Measurements from ENCODE around the gene PSME1.
A peak's percentile ranks its signal among the peaks of the same experiment; 100 is the strongest.

Gene PSME1

DNA sequence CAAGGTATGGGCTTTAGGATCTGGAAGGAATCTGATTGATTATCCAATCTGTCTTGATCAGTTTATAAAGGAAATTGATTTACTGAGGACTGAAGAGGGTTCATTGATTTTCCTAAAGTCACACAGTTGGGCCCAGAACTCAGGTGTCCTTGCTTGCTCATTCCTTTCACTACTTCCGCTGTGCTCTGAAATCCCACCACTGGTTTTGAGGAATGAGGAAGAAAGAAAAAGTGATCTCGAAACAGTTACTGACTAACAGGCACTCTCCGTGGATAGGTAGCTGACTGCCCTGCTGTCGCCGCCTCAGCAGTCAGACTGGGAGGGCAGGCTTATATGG is 5.6 kb upstream of the PSME1 start, which contains the start of gene FITM1:
Gene FITM1 (plus strand): TSS at position 280 of the 337 bp plus-strand sequence. CDS start 905 bp downstream, outside the sequence.
- no peak for DNase-seq (ENCODE audit: low spot score)

DNA sequence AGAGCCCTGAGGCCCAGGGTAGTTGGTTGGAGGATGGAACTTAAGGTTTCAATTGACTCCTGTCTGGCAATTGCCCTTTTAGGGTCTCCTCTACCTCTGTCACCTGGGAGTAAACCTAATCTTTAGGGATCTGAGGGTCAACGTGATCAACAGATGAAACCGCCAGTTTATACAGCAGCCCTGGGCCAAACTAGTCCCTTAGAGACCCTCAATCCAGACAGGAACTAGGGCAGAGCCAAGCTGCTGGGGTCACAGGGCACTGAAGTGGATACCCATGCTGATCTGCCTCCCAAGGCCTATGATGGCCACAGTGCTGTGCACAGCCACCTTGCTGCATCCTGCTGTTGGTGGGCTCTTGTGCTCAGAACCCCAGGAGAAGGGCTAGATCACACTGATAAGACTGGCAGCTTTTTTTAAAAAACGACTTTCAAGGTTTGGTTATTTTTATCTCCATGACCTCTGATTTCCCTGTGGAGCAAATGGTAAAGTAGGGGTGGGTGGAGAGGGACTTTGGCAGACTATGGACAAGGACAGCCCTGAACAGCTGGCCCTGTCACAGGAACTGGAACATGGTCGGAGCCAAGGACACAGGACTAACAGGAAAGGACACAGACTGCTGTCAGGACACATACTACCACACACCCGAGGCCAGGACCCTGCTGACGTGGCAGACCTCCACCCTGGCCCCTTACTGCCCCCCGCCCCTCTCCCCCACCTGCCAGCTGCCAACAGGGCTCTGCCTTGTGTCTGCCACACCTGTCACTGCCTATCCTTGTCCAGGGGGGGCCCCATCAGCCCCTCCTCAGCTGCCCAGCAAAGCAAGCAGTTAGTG is 5.1 kb upstream of the PSME1 start:
- DNase-seq (ENCODE audit: low spot score): no peak

DNA sequence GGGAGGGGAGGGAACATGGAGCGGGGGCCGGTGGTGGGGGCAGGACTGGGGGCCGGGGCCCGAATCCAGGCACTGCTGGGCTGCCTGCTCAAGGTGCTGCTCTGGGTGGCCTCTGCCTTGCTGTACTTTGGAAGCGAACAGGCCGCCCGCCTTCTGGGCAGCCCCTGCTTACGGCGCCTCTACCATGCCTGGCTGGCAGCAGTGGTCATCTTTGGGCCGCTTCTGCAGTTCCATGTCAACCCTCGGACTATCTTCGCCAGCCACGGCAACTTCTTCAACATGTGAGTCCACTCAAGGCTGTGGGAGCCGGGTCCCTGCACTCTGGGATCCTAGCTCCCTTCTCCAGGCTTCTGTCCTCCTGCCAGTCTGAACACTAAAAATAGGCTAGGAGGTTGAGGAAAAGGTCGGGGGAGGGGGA is 4.4 kb upstream of the PSME1 start:
- no peak for DNase-seq (ENCODE audit: low spot score)

DNA sequence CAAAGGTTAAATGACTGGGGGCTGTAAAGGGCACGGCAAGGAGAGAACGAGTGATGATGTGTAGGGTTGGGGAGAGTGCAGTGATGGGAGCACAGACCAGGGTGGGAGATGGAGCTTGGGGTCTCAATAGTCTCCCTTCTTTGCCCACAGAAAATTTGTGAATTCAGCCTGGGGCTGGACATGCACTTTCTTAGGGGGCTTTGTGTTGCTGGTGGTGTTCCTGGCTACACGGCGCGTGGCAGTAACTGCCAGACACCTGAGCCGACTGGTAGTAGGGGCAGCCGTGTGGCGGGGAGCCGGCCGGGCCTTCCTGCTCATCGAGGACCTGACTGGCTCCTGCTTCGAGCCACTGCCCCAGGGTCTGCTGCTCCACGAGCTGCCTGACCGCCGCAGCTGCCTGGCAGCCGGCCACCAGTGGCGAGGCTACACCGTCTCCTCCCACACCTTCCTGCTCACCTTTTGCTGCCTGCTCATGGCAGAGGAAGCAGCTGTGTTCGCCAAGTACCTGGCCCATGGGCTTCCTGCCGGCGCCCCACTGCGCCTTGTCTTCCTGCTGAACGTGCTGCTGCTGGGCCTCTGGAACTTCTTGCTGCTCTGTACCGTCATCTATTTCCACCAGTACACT is 3.8 kb upstream of the PSME1 start:
- DNase-seq (ENCODE audit: low spot score): no peak

DNA sequence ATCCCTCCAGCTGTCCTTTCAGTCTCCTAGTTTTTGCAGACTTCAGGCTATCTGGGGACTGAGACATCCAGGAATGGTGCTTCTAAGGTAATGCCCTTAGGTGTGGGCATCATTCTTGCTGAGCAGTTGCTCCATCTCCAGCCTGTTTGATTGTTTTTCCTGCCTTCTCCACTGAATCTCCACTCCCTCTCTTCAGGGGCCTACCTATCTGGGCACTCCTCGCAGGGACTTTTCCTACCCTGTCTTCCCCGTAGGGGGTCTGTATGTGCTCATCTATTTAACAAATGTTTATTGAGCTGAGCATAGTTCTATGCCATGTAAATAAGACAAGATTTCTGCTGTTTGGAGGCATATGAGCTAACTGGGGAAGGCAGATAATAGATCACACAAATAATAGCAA is 3.0 kb upstream of the PSME1 start:
- no peak for DNase-seq (ENCODE audit: low spot score)

DNA sequence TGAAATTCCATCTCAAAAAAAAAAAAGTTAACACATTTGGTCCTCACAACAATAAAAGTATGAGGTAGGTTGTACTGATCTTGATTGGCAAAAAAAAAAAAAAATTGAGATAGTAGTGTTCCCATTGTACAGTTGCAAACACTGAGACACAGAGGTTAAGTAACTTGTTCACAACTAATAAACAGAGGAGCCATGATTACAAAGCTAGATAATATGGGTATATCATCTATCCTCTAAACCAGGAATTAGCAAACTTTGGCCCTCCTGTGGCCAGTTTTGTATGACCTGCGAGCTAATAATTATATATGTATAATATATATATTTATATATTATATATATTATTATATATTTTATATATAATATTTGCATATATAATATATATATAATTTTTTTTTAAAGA is 2.3 kb upstream of the PSME1 start:
- peak; percentile 45 for DNase-seq (ENCODE audit: low spot score)

DNA sequence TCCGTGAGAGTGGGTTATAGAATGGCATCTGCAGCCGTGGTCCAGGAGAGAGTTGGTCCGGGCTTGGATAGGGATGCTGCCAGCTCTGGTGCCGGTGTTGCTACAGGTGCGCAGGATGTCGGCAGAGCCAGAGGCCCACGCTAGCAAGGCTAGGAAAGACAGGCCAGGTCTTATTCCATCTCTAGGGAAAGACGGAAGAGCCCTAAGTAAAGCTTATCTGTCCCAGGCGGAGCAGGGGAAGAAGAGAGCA is 485 bp upstream of the PSME1 start:
- no peak for DNase-seq (ENCODE audit: low spot score)

DNA sequence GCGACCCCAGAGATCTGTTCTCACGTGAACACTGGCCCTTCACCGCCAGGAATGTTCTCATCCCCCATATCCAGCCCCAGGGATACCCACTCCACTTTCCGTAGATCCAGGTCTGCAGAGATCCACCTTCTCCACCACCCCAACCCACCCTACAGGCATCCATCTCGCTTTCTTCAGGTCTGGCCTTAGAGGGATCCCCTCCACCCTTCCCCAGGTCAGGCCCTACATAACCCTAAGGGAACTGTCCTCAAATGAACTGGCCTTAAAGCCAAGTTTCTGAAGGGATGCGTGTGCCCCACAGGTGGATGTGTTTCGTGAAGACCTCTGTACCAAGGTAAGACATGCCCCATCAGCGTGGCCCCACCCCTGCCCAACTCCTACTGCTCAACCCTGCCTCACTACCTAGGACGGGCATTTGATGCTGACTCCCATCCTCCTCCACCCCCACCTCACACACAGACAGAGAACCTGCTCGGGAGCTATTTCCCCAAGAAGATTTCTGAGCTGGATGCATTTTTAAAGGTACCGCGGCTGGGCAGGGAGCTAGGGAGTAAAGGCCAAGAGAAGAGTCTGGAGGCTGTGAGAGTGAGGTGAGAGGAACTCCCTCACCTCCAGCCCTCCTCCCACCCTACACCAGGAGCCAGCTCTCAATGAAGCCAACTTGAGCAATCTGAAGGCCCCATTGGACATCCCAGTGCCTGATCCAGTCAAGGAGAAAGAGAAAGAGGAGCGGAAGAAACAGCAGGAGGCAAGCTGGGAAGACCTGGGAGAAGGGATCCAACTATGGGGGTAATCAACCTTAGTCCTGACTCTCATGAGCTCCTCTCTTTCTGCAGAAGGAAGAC is 912 bp downstream of the PSME1 start:
- DNase-seq (ENCODE audit: low spot score): no peak

DNA sequence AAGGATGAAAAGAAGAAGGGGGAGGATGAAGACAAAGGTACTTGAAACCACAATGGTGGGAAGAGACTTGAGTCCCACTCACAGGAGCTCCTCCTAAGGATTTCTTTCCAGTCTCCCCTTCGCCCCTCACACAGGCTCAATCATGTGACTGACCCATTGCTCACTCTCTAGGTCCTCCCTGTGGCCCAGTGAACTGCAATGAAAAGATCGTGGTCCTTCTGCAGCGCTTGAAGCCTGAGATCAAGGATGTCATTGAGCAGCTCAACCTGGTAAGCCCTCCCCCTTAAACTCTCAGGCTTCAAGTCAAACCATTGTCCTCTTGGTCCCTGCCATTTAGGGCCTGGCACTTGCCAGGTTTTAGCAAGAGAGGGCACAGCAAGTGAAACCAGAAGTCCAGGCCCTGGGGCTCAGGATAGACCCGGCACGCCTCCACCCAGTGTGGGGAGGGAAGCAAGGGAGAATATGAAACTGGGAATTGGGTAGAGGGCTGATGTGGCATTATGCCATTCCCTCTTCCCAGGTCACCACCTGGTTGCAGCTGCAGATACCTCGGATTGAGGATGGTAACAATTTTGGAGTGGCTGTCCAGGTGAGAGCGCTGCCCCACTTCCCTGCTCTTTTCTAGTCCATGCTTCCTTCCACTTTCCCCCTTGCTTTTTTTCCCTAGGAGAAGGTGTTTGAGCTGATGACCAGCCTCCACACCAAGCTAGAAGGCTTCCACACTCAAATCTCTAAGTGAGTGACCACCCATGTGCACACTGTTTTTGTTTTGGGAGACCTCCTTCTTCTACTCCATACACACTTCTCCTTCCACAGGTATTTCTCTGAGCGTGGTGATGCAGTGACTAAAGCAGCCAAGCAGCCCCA is 1.8 kb downstream of the PSME1 start:
- no peak for DNase-seq (ENCODE audit: low spot score)

DNA sequence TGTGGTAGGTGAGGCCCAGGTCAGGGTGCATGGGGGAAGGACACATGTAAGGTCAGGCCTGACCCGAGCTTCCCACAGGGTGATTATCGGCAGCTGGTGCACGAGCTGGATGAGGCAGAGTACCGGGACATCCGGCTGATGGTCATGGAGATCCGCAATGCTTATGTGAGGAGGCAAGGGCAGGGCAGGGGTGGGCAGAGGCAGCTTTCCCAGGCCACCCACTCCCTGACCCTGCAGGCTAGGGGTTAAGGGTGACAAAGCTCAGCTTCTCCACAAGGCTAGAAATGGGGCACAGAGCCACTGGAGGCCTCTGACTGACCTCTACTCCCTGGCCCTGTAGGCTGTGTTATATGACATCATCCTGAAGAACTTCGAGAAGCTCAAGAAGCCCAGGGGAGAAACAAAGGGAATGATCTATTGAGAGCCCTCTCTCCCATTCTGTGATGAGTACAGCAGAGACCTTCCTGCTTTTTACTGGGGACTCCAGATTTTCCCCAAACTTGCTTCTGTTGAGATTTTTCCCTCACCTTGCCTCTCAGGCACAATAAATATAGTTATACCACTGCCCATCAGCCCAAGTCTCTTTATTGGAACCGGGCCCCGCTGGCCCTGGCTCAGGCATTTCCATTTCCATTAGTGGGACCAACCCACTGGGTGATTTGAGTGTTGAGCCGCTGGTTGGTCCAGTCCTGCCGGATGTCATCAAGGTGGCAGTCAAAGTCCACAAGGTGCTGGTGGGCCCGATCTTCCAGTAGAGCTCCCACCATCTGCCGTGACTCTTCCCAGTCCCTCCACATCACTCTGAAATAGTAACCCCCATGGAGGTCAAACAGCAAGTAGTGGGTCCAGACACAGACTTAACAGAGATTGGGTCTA is 2.6 kb downstream of the PSME1 start:
- no peak for DNase-seq (ENCODE audit: low spot score)

DNA sequence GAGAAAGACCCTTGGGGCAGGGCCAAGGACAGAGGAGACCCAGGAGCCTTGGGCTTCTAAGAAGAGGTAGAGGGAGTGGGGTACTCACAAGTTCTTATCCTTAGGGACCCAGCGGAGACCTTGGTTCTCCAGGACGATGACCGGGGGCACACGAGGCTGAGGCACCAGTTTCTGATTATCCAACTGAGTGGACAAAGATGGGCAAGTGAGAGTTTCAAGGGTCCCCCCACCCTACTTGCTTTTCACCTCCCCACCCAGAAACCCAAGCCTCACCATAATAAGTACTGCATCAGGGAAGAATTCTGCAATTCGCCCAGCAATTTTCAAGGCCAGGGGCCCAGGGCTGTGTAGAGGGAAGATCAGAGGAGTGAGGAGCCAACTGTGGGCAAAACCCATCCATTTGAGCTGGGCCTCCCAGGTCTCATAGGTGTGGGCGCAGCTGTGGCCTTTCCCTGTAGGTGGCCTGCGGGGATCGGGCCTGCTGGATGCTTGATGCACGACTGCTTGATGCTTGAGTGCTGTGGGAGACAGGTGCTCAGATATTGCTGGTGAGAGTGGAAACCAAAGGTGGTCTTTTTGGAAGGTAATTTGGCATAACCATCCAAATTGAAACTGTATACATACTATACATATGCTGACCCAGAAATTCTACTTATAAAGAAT is 3.4 kb downstream of the PSME1 start:
- peak; percentile 33 for DNase-seq (ENCODE audit: low spot score)

DNA sequence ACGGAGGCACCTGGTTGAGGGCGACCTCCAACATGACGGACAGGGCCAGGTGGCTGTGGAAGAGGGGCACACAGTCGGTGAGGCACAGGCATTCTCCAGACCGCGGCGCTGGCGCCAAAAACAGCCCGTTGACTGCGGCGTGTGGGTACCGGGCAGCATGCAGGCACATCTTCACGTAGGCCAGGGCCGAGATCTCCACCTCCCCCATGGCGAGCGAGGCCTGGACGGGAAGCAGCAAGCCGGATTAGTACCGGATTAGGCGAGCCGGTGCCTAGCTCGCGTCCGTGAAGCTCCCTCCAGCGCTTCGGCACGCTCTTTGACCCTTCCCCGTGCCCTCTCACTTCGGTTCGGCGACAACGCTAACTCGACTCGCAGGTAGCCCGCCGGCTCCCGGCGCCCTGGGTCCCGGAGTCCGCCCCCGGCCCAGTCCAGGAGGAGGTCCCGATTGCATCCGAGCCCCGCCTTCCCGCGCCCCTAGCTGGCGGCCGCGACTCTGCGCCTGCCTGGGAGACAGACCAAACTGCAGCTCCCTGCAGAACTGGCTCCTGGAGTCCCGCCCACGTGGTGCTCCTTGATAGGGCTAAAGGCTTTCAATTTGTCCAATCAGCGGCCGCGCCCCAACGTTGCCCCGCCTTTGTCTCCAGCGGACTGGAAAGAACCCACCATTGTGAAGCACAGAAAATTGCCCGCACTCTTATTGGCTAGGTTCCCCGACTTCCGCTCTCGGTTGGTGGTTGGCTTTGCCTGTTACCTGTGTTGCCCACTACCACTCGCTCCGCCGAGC is 5.3 kb downstream of the PSME1 start, which contains the start of gene EMC9:
Gene EMC9 (minus strand): TSS at position 495 of the 784 bp plus-strand sequence. CDS start 287 bp downstream, at position 208.
- DNase-seq (ENCODE audit: low spot score): peak; percentile 99

DNA sequence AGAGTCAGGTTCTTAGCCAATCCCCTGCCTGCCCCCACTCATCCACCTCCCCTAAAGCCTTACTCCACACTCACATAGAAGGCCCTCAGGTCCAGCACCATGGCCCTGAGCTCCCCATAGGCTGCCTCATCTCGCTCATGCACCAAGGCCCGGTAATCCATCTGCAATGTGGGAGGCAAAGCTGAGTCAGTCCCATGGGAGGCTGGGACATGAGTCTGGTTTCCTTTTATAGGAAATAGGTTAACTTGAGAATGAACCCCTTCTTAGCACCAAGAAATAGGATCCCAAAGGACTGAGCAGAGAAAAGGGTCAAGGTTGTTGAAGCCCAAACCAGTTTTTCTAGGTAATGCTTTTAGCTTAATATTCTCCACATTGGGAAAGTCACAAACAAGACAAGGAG is 7.5 kb downstream of the PSME1 start:
- no peak for DNase-seq (ENCODE audit: low spot score)

DNA sequence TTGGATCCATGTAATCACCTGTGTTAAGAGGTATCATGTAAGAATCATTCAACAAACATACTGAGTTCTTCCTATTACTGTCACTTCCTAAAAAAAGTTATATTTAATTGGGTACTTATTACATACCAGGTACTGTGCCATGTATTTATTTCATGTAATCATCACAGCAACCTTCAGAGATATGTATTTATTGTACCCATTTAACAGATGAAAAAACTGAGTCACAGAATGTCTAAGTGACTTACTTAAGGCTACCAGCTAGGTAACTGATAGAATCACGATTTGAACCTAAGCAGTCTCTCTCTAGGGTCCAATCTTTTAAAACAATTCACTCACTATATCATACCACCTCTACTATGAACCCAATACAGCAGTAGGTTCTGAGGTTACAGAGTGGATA is 8.5 kb downstream of the PSME1 start:
- no peak for DNase-seq (ENCODE audit: low spot score)

DNA sequence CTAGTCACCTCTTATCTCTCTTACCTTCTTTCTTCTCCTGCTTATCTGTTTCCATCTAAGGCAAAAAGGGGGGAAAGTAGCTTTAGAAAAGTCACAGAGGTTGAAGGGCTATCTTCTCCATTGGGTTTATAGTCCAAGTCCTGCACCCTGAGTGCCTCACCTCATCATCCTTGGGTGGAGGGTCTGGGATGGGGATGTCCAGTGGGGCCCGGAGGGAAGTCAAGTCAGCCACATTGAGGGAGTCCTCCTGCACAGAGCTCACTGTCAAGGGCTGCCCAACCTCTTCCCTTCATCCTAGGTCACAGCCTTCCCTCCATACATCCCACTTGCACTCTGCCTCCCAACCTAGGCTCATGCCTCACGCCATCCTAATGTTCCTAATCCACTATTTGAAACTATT is 9.2 kb downstream of the PSME1 start:
- DNase-seq (ENCODE audit: low spot score): no peak

DNA sequence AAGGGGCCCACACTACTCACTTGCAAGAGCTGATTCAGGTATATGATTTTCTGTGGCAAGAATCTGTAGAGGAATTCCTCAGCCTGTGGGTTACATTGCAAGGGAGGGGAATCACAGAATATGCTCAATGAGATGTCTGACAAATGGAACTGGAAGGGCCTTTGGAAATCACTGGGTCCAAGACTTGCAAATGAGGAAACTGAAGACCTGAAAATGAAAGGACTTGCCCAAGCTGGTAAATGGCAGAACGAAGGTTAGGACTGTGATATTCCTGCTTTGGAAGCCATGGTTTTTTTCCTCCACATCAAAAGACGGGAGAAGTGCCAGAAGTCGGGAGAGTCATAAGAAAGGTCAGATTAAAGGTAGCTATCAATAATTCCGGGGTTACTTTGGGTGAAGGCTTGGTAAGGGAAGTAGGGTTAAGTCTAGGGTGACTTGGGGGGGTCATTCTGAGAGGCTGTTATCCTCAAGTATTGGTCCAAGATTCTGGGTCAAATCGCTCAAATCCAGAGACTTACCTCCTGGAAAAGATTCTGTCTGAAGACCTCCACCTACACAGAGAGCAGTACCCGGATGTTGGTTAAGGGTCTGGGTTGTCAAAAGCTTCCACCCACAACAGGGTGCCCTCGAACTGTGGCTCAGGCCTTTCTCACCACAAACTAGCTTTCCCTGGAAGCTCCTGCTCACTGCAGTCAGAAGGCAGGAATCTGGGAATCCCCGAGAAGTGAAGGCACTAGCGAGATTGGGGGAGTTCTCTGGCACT is 9.9 kb downstream of the PSME1 start:
- DNase-seq (ENCODE audit: low spot score): no peak

DNA sequence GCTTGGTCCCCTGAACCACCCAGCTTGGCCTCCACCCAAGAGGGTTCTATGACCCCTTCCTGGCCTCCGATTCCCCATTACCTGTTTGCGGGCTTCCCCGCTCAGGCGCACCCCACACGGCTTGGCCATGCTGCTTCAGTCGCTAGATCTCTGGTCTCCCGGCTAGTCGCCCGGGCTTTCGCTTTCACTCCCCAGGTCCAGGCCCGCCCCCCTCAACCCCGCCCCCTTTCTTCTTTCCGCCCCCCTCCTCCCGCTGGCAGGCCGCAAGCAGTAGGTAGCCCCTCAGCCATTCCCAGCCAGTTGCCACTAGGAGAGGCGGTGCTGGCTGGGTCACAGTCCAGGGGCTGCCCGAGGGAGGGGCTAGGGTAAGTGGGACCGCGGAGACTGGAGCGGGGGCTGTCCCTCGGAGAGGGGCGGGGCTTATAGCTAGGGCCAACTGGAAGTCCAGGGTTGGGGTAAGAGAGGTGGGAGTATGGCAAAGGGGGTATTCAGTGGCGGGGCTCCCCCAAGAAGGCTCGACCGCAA is 10.5 kb downstream of the PSME1 start, which contains the start of gene PSME2:
Gene PSME2 (minus strand): TSS at position 158 of the 525 bp plus-strand sequence. CDS start 29 bp downstream, at position 129.
- peak; percentile 82 for DNase-seq (ENCODE audit: low spot score)

DNA sequence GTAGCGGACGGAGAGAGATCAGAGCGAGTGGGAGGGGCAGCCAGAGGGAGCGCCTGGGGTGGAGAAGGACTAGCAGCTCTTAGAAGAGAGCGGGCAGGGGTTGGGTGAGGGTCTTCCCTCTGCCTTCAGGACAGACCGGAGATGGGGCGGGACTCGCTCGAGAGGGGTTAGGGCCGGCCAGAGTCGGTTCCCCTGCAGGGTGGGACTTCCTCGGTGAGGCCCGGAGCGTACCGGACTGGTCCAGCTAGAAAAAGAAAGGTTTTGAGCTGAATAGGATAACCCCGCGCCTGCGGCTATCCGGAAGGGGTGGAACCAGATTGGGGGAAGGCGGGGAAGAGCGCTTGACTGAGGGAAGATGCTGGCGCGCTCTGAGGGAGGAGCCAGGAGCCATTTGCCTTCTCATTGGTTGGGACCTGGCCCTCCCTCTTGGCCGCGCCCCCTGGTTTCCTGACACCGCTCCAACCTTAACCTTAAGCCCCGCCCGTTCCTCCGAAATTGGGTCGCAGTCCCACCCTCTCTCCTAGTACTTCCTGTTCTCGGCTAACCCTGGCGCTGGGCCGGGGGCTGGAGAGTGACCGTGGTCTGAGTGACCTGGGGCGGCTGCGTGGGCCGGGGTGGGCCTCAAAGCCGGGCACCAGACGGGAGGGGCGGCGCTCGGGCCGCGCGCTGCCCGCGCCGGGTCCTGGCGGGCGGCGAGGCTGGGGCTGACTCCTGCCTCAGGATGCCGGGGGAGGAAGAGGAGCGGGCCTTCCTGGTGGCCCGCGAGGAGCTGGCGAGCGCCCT is 11.2 kb downstream of the PSME1 start, which contains the start of gene RNF31:
Gene RNF31 (plus strand): TSS at position 521 of the 783 bp plus-strand sequence. CDS start 201 bp downstream, at position 722.
- DNase-seq (ENCODE audit: low spot score): peak; percentile 98

Data from hematopoietic multipotent progenitor cell treated with erythropoietin and hydrocortisone succinate and interleukin-3 and kit ligand, for 15 days (in vitro differentiated cells).